ENCODE data around the gene PAPPA.

The PAPPA gene

GRCh38 chr9:116435706-116436105 lies 282.1 kb downstream of the PAPPA start:
- no peak for DNase-seq

GRCh38 chr9:116436121-116436520 lies 282.5 kb downstream of the PAPPA start:
- no peak for DNase-seq

DNA sequence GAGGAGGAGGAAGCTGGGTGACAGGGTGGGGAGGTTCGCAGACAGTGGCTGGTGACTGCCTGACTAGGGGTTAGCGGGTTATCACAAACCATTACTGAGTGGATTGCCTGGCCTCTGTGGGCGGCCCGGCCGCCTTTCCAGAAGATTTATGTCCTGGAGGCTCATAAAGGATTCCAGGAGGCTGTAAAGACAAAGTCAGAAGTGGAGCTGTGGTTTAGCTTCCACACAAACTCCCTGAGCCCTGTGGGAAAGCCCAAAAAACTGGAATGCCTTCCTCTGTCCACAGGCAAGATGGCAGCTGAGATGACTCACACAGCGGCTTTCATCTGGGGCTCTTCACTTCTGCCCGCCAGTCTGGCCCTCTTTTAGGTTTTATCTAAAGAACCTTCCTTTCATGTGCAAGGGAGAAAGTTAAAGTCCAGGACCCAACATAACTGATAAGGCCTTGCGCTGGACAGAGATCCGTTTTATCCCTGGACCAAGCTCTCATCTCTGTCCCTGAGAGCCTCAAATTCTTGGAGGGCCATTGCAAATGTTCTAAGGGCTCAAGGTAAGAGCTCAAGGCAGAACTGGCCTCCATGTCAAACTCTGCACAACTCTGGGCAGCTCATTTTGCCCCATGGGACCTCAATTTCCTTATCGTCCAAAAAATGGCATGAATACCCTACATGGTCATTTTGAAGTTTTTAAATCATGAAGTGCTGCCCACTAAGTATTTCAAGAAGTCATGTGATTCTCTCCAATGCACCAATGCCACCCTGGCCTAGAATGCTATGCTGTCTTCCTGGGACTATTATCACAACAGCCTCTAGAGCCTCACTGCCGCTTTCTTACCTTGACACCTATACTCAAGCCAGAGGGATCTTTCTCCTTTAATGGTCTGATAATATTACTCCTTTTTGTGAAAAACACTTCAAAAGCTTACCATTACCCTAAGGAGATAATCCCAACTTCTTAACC lies 284.1 kb downstream of the PAPPA start:
- DNase-seq, result no peak

- DNase-seq, result no peak
These were observed 288.9 kb downstream of the PAPPA start for GRCh38 chr9:116442528-116442927.

DNA sequence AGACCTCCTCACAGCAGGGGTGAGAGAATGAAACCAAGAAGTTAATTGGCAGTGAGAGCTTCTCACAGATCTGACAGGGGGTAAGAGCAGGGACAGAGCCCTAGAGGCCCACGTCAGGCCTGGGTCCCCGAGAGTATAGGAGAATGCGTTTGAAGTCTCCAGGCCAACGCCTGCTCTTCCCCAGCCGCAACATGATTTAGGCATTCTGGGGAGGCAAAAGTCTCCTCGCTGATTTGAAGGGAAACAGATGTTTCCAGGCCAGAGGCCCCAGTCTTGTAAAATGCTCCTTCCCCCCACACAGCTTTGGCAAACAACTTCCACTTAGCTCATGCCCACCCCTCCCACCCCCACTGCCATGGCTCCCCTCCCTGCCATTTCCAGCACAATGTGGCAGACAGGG lies 294.3 kb downstream of the PAPPA start:
- DNase-seq, result no peak

GRCh38 chr9:116448431-116448830 lies 294.8 kb downstream of the PAPPA start:
- DNase-seq, result no peak

DNA sequence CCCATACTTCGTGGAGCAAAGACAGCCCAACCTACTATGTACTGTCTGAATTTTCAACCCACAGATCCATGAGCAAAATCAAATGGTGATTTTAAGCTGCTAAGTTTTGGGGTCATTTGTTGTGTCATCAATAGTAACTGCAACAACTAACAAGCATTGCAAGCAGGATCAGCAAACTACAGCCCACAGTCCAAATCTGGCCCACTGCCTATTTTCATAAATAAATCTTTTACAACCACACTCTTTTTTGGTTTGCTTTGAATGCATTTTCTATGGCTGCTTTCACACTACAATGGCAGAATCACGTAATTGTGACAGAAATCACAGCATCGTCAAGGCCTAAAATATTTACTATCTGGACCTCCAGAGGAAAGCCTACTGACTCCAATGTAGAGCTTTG lies 296.4 kb downstream of the PAPPA start:
- DNase-seq, result no peak

DNA sequence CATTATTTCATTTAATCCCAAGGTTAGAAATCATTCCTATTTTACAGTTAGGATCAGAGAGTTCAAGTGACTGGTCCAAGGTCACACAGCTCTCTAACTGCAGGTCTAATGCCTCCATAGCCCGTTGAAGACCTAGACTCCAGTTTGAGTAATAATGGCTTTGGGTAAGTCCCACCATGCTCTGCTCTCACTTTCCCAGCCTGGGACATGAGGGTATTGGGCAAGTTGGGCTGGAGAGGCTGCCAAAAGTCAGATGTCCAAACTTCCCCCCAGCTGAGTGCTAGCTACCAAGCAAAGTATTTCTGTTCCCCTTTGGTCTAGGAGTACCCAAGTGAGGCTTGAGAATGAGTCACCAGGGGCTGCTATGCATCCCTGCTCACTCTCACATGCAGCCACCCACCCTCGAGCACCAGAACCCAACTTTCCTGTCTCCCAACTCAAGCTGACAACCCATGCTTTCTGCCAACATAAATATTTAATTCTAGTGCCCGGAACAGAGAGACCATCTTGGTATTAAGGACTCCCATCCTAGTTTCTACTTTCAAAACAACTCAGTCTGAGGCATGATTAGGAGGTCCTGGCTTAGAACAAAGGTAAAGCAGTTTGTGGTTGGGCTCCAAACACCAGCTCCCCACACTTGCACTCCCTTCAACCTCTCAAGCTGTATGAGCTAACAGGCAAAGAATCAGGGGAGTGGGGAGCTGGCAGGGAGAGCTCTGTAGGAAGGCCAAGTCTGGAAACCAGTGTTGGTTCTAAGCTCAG lies 297.0 kb downstream of the PAPPA start:
- no peak for DNase-seq

DNA sequence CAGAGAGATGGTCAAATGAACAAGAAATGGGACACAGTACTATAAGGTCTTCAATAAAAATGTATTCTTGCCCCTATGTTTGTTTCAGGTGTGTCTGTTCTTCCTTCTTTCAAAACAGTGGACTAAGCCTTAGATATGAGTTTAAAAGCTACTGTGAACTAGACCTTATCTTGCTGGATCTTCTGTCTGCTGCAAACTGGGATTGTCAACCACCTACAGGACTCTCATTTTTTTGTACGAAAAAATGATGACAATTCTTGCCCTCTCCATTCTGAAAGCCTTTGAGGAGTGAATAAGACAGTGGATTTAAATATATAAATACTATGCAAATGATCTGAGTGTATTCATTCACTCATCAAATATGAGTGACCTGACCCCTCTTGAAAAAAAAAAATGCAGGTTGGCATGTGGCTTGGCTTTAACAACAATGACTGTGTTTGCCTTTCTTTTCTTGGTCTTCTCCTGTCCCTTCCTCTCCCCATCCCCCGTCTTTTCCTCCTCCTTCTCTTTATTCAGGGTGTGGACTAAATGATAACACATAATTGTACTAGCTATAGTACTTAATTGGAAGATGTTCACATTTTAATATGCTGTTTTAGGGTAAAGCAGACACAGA lies 298.0 kb downstream of the PAPPA start:
- DNase-seq, result no peak

Data from activated CD4-positive, alpha-beta T cell treated with anti-CD3 and anti-CD28 coated beads for 4 hours (primary cell).